ENCODE data around the gene COL15A1. TPM values are rescaled to one million over a fixed set of nuclear protein-coding genes. Genes with fewer than 3 reads are reported as not detected.
"Not testable (repeated sequence)": the region's sequence is repeated elsewhere in the genome, so short reads cannot be mapped to it uniquely, and the experiment has no call there.

The COL15A1 gene
- total RNA-seq, 1 experiment from 2014 or later: not detected

- intact Hi-C loops (cut with micrococcal nuclease): no loop called here
- Mint-ChIP-seq H3K27ac (ENCODE audit: low read depth, unreplicated experiment) (no peak overlapping the region), H3K36me3 (ENCODE audit: insufficient read depth, unreplicated experiment) (no peaks in the 10 kb centered on the region), H3K9me3 (ENCODE audit: unreplicated experiment) (no peaks in the 10 kb centered on the region), H3K27me3 (ENCODE audit: insufficient read depth, unreplicated experiment) (no peaks in the 10 kb centered on the region), H3K4me3 (ENCODE audit: unreplicated experiment) (no peak overlapping the region), H3K4me1 (ENCODE audit: insufficient read depth, unreplicated experiment) (peaks cover 11% of the 10 kb centered on the region)
- POLR2A ChIA-PET: interaction anchor here (0.5 to 0.8 kb wide), 2 partner anchors 12 to 17 kb away, joined by 3 to 4 read pairs; no protein-coding TSS in a partner anchor
- DNase-seq (ENCODE audit: unreplicated experiment): no peak
- CTCF ChIA-PET: no interaction called here
- BruUV-seq (replicated peaks): no TSS peak
- TF ChIP-seq CTCF (IDR thresholded peaks at IDR 0.05; ENCODE audit: unreplicated experiment): no peak
Observed at GRCh38 chr9:98911042-98911441, 32.7 kb upstream of the COL15A1 start.

GRCh38 chr9:98911738-98912137, 32.0 kb upstream of the COL15A1 start:
- CTCF ChIA-PET: interaction anchor here (0.5 to 1.1 kb wide), 2 partner anchors 86 to 120 kb away, joined by 3 read pairs; no protein-coding TSS in a partner anchor
- H3K4me3 Mint-ChIP-seq (ENCODE audit: unreplicated experiment); DNase-seq (ENCODE audit: unreplicated experiment); intact Hi-C loops (cut with micrococcal nuclease); H3K9me3 Mint-ChIP-seq (ENCODE audit: unreplicated experiment); H3K36me3 Mint-ChIP-seq (ENCODE audit: insufficient read depth, unreplicated experiment); POLR2A ChIA-PET; H3K27me3 Mint-ChIP-seq (ENCODE audit: insufficient read depth, unreplicated experiment); BruUV-seq (replicated peaks); H3K27ac Mint-ChIP-seq (ENCODE audit: low read depth, unreplicated experiment): not testable (repeated sequence)
- peaks cover 11% of the 10 kb centered on the region for H3K4me1 Mint-ChIP-seq (ENCODE audit: insufficient read depth, unreplicated experiment)

- intact Hi-C loops (cut with micrococcal nuclease): no loop called here
- H3K9me3 Mint-ChIP-seq (ENCODE audit: unreplicated experiment): no peaks in the 10 kb centered on the region
- H3K27ac Mint-ChIP-seq (ENCODE audit: low read depth, unreplicated experiment): no peak overlapping the region
- no TSS peak for BruUV-seq (replicated peaks)
- H3K4me1 Mint-ChIP-seq (ENCODE audit: insufficient read depth, unreplicated experiment): peaks cover 11% of the 10 kb centered on the region
- H3K36me3 Mint-ChIP-seq (ENCODE audit: insufficient read depth, unreplicated experiment): no peaks in the 10 kb centered on the region
- no peak overlapping the region for H3K4me3 Mint-ChIP-seq (ENCODE audit: unreplicated experiment)
- no peak for TF ChIP-seq CTCF (IDR thresholded peaks at IDR 0.05; ENCODE audit: unreplicated experiment)
- CTCF ChIA-PET: interaction anchor here (1.1 kb wide), 1 partner anchor 86 kb away, joined by 3 read pairs; no protein-coding TSS in a partner anchor
- no peak for DNase-seq (ENCODE audit: unreplicated experiment)
- no peaks in the 10 kb centered on the region for H3K27me3 Mint-ChIP-seq (ENCODE audit: insufficient read depth, unreplicated experiment)
- POLR2A ChIA-PET: no interaction called here
Observed at GRCh38 chr9:98912450-98912849, 31.3 kb upstream of the COL15A1 start.

GRCh38 chr9:98913044-98913443, 30.7 kb upstream of the COL15A1 start:
- BruUV-seq (replicated peaks): no TSS peak
- Mint-ChIP-seq H3K27ac (ENCODE audit: low read depth, unreplicated experiment) (no peak overlapping the region), H3K27me3 (ENCODE audit: insufficient read depth, unreplicated experiment) (no peaks in the 10 kb centered on the region), H3K36me3 (ENCODE audit: insufficient read depth, unreplicated experiment) (no peaks in the 10 kb centered on the region), H3K4me3 (ENCODE audit: unreplicated experiment) (no peak overlapping the region), H3K9me3 (ENCODE audit: unreplicated experiment) (no peaks in the 10 kb centered on the region), H3K4me1 (ENCODE audit: insufficient read depth, unreplicated experiment) (peaks cover 11% of the 10 kb centered on the region)
- ChIA-PET CTCF (interaction anchor here (1.1 kb wide), 1 partner anchor 62 kb away, joined by 5 read pairs; no protein-coding TSS in a partner anchor), POLR2A (interaction anchor here (0.7 kb wide), 1 partner anchor 10 kb away, joined by 3 read pairs; no protein-coding TSS in a partner anchor)
- DNase-seq (ENCODE audit: unreplicated experiment): no peak
- intact Hi-C loops (cut with micrococcal nuclease): no loop called here
- no peak for TF ChIP-seq CTCF (IDR thresholded peaks at IDR 0.05; ENCODE audit: unreplicated experiment)

GRCh38 chr9:98913705-98914104, 30.0 kb upstream of the COL15A1 start:
- CTCF ChIA-PET: interaction anchor here (1.1 kb wide), 1 partner anchor 61 kb away, joined by 5 read pairs; no protein-coding TSS in a partner anchor
- Mint-ChIP-seq H3K4me1 (ENCODE audit: insufficient read depth, unreplicated experiment) (peaks cover 9% of the 10 kb centered on the region), H3K36me3 (ENCODE audit: insufficient read depth, unreplicated experiment) (no peaks in the 10 kb centered on the region), H3K27me3 (ENCODE audit: insufficient read depth, unreplicated experiment) (no peaks in the 10 kb centered on the region), H3K4me3 (ENCODE audit: unreplicated experiment) (no peak overlapping the region), H3K9me3 (ENCODE audit: unreplicated experiment) (no peaks in the 10 kb centered on the region), H3K27ac (ENCODE audit: low read depth, unreplicated experiment) (no peak overlapping the region)
- POLR2A ChIA-PET: no interaction called here
- DNase-seq (ENCODE audit: unreplicated experiment): no peak
- no TSS peak for BruUV-seq (replicated peaks)
- TF ChIP-seq CTCF (IDR thresholded peaks at IDR 0.05; ENCODE audit: unreplicated experiment): no peak
- intact Hi-C loops (cut with micrococcal nuclease): no loop called here

Measured in MCF 10A (cell line).